GM15510 (cell line): ENCODE results near the gene AIM2.

Source experiments
- POLR2A ChIP-seq: IDR thresholded peaks from 3 replicates; pipeline ENCODE4 v1.6.1; 2011; ENCODE audit warnings: borderline replicate concordance; ENCODE audit not compliant: insufficient read length; ENCODE audit errors: extremely low read depth

AIM2 gene

DNA sequence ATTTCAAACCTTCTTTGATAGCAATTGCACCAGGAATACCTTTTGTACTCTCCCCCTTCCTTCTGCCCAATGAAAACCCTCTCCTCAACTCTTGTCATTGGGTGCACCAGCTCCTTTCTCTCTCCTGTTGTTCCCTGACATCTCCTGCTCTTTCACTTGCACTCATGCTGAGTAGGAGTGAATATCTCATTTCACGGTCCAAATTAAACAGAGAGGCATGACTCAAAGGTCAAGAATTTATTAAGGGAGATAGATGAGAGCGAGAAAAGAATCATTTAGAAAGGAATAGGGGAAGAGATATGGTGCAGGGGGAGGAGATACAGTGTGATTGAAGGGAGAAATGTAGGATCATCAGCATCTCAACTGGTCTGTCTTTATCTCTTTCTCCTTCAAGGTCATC is 22.1 kb downstream of the AIM2 start:
- no peak for TF ChIP-seq POLR2A

DNA sequence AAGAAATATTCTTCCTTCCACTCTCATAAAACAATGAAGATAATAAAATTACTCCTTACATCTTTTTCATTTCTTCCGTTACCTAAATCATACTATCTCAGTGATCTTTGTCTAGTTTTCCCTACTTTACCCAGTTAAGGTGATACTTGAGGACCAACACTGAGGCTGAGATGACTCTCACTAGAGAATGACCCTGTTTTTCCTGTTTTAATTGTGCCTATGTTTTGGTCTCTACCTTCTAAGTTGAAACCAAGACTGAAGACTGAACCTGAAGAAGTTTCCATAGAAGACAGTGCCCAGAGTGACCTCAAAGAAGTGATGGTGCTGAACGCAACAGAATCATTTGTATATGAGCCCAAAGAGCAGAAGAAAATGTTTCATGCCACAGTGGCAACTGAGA is 25.1 kb downstream of the AIM2 start:
- TF ChIP-seq POLR2A = no peak

DNA sequence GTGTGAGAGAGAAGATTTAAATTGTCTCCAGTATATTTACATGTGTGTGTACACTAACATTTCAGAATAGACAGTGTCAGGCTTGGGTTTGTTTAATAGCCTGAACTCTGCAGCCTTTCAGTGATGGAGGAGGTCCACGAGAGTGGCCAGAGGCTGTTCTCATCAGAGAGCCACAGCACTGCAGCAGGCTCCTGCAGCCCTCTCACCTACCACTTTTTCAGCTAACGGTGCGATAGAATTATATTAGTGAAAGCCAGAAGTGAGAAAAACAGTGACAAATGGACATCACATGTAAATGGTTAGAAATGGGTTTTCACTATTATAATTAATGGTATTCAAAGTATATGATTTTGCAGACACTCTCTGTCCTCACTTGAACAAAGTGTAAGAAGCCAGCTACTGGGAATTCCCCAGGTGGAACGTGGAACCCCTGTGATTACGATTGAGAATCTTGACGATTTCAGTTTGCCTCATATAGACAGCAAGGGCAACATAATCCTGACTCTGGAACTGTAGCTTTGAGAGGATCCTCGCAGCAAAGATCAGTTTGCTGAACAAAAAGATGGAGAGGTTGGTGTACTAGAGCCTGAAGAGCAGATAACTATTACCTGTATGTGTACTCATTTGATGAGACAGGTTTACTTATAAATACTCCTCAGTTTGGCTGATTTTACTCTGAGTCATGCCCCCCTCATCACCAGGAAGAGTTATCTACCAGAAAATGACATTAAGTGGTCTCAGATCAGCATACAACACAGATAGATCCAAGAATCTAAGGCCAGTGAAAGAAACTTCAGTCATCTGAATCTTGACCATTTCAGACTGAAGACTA is 35.5 kb downstream of the AIM2 start:
- no peak for TF ChIP-seq POLR2A

DNA sequence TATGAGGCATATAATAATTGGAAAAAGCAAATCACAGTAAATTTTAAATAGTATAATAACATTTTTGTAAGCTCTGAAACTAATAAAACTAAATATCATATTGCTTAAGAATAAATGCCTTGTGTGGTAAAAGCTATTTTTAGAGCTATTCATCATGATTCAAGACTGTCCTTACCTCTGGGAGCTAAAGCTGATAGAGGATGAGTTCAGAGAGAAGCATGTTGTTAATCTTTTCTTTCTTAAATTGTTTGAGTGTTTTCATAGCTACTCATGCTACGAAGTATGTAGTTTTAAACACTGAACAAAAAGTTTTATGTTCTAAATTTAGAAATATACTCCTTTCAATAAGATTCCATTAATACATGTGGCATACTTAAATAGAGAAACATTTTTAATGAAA is 36.4 kb downstream of the AIM2 start:
- no peak for TF ChIP-seq POLR2A

DNA sequence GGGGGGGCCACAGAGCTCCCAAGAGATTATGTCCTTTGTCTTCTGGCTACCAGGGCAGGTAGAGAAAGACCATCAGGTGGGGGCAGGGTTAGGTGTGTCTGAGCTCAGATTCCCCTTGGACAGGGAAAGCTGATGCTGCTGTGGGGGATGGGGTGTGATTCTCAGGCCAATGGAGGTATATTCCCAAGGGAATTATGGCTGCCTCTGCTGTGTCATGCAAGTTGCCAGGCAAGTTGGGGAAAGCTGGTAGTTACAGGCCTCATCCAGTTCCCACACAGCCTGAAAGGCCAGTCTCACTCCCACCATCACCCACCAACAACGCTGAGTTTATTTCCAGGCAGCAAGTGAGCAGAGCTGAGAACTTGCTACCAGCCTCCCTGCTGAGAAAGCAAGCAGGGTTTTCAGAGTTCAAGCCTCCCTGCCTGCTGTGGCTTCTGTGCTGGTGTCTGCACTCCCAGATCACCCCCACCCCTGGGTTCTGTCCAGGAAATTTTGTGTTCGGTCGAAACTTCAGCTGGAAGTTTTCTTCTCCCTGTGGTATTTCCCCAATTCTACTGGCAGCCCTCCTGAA is 45.6 kb downstream of the AIM2 start:
- TF ChIP-seq POLR2A = no peak

DNA sequence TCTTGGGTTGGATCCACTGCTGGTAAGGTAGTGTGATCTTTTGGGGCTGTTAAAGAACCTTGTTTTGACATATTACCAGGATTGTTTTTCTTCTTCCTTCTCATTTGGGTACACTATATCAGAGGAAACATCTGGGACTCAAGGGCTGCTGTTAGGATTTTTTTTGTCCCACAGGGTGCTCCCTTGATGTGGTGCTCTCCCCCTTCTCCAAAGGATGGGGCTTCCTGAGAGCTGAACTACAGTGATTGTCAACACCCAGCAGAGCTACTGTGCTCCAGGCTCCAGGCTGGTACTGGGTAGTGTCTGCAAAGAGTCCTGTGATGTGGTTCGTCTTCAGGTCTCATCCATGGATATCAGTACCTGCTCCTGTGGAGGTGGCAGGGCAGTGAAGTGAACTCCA is 46.3 kb downstream of the AIM2 start:
- TF ChIP-seq POLR2A = no peak

DNA sequence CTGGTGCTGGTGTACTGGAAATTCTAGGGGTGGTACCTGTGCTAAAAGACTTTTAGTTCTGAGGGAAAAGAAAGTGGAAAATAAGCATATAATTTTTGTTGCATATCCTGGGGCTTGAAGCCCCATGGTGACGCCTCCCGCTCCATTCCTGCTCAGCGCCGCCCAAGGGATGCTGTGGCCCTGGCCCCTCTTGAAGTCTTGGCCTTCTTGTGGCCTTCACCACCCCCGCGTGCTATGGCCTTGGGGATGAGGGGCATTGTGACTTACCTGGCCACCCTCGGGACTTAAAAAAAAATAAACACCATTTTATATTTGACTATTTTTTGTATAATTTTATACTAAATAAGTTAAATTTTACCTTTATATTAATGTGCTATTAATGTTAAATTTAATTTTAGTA is 51.5 kb downstream of the AIM2 start:
- no peak for TF ChIP-seq POLR2A

DNA sequence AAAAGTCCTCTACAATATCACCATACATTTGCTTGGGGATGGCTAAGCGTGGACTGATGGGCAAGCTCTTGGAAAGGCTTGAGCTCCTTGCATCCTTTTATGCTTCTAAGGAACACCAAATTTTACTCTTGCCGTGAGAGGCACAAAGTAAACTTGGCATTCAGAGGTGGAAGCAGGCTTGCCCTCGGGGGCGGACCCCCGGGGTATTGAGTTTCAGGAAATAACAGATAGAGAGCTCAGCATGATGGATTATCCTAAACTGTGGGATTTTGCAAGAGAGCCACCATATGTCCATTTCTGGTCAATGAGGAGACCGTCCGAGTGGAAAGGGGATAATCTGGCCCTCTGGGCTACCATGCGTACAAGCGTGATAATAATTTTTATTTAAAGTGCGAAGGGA is 52.8 kb downstream of the AIM2 start:
- no peak for TF ChIP-seq POLR2A

DNA sequence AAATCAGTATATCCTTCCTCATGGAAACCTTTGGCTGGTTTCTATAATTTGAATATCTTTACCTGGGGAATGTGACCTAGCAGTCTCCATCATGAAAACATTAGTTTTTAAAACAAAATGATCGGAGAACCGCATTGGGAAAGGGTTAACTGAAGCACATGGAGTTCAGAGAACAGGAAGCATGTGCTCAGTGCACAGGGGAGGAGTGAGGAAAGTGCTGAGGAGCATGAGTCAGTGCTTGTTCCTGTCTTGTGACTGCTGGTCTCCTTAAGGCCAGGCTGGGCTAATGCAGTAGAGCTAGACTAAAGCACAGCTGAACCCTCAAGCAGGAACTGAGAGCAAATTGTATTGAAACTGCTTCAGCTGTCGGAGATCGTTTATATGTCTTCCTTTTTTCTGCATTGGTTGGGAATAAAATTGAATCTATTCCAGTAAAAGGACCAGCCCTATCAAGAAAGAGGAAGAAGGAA is 61.1 kb downstream of the AIM2 start:
- TF ChIP-seq POLR2A = peak; percentile 46

DNA sequence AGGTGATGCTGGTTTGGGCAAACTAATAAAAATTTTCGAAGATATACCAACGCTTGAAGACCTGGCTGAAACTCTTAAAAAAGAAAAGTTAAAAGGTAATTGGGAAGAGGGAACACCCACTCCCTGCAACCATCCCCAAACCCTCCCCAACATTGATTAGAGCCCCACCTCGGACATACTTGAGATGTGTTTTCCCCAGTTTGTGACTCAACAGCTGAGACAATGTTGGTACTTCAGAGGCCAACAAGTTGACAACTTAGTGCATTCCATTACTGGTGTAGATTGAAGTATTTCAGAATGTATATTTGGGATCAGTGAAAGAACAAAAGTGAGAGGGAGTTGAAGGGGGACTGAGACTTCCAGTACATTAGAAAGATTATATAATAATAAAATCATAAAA is 61.7 kb downstream of the AIM2 start:
- TF ChIP-seq POLR2A = no peak

DNA sequence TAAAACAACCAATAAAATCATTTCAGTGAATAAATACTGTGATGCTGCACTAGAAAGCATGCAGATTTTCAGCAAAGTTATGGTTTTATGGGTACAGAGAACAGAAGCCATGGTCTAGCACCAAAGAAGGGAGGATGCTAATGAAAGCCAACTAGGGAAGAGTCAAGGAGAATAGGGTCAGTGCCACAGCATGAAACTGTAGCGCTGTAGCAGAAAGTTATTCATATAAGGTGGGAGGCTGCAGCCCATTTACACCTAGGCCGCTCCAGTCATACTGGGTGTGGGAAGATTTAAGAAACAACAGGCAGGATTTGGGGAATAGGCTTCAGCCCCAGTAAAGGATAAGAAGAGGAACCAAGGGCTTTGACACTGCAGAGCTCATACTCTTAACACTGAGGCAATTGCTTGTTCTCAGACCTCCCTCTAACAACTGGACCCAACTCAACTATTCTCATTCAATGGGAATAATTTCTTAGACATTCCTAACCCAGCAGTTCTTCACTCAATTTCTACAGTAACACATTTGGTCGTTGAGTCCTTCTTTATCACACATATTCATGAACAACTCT is 62.5 kb downstream of the AIM2 start:
- no peak for TF ChIP-seq POLR2A

DNA sequence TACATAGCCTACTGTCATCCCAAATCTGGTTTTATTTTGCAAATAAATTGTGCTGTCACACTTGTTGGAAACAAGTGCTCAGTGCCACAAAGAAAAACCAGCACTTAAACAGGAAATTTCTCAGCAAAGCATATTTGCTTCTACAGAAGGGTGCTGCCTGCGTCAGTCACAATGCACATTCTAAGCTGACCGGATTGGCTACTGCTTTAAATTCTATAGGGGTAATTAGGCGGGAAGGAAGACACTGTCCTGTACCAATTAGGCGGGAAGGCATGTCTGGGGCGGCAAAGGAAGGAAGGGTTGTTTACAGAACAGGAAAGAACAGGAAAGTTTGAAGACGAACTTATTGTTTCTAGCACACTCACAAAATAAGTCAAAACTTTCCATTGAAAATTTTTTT is 64.1 kb downstream of the AIM2 start:
- peak; percentile 51 for TF ChIP-seq POLR2A
